H1 (cell line): Measurements from ENCODE around the gene NFIX. TPM values are rescaled to one million over a fixed set of nuclear protein-coding genes. Genes with fewer than 3 reads are reported as not detected.

ENCODE experiments used
- CTCF ChIA-PET: fragments of 300-600 bp; sonication (Branson Sonifier 250); formaldehyde crosslinking; loops from one replicate; lab custom pipeline; 2021; ENCODE audit not compliant: partially characterized antibody; lab: Charles Lee
- POLR2A ChIA-PET: fragments of 300-600 bp; sonication (Branson Sonifier 250); formaldehyde crosslinking; loops from one replicate; lab custom pipeline; 2021; ENCODE audit warnings: inconsistent platforms; ENCODE audit not compliant: partially characterized antibody; lab: Charles Lee
- DNase-seq, 2 experiments: peaks; one replicate each; pipeline versions ENCODE4 v3.0.0 to v3.0.0-alpha.2; 2010 to 2022; ENCODE audit warnings: low spot score in 2 of 2, low read depth in 1 of 2, mixed read lengths in 1 of 2
- FAIRE-seq: peaks from 2 replicates; lab custom pipeline; 2011; peaks lifted over from hg19 to GRCh38; lab: Jason Lieb, UNC
- H2AFZ ChIP-seq: 2 replicates; pipeline ENCODE4 v1.8.1; 2012; ENCODE audit warnings: low read length, inconsistent platforms
- H2AK5ac ChIP-seq: 2 replicates; pipeline ENCODE4 v1.6.1; 2013; ENCODE audit warnings: low read depth, low read length
- H2BK120ac ChIP-seq: replicated peaks from 2 replicates; pipeline ENCODE3; 2013; ENCODE audit warnings: low read depth, low read length, inconsistent platforms
- H2BK12ac ChIP-seq: 2 replicates; pipeline ENCODE4 v1.6.1; 2013; ENCODE audit warnings: low read depth, low read length
- H2BK15ac ChIP-seq: 2 replicates; pipeline ENCODE4 v1.6.1; 2013; ENCODE audit warnings: low read length
- H2BK20ac ChIP-seq: 2 replicates; pipeline ENCODE4 v1.6.1; 2013; ENCODE audit warnings: low read length
- H2BK5ac ChIP-seq: 2 replicates; pipeline ENCODE4 v1.6.1; 2013; ENCODE audit warnings: low read depth, low read length
- H3K14ac ChIP-seq: 2 replicates; pipeline ENCODE4 v1.6.1; 2013; ENCODE audit warnings: inconsistent platforms; ENCODE audit not compliant: insufficient read length
- H3K18ac ChIP-seq: 2 replicates; pipeline ENCODE4 v1.6.1; 2013; ENCODE audit warnings: low read length; ENCODE audit errors: extremely low read depth
- H3K23ac ChIP-seq: 2 replicates; pipeline ENCODE4 v1.6.1; 2013; ENCODE audit warnings: inconsistent platforms; ENCODE audit not compliant: insufficient read length
- H3K23me2 ChIP-seq: 2 replicates; pipeline ENCODE4 v1.6.1; 2013; ENCODE audit warnings: low read depth, low read length
- H3K27ac ChIP-seq: 2 replicates; pipeline ENCODE4 v1.6.1; 2011; ENCODE audit warnings: low read depth, low read length, inconsistent platforms
- H3K27me3 ChIP-seq, 4 experiments: replicated peaks in 1 of 4; 1 replicate in 1 of 4; 2 replicates in 3 of 4; pipeline versions ENCODE4 v1.6.1 to v1.8.1; 2011 to 2013; ENCODE audit warnings: low read length in 3 of 4, mild to moderate bottlenecking in 3 of 4, inconsistent platforms in 2 of 4, mixed read lengths in 2 of 4, moderate library complexity in 1 of 4; ENCODE audit not compliant: control insufficient read depth in 3 of 4, insufficient read depth in 3 of 4; ENCODE audit errors: extremely low read depth in 1 of 4
- H3K36me3 ChIP-seq, 4 experiments: 2 replicates each; pipeline versions ENCODE4 v1.6.1 to v1.8.1; 2011 to 2013; ENCODE audit warnings: mild to moderate bottlenecking in 4 of 4, low read length in 3 of 4, moderate library complexity in 2 of 4, control low read depth in 1 of 4, inconsistent platforms in 1 of 4; ENCODE audit not compliant: insufficient read depth in 4 of 4, control insufficient read depth in 2 of 4
- H3K4ac ChIP-seq: replicated peaks from 2 replicates; pipeline ENCODE3; 2013; ENCODE audit warnings: low read length, low read depth, mixed read lengths, inconsistent platforms; ENCODE audit not compliant: insufficient read length
- H3K4me1 ChIP-seq, 4 experiments: replicated peaks in 1 of 4; 1 replicate in 1 of 4; 2 replicates in 3 of 4; pipeline versions ENCODE4 v1.6.1 to v1.8.1; 2011 to 2013; ENCODE audit warnings: low read length in 3 of 4, inconsistent platforms in 2 of 4, mixed read lengths in 1 of 4; ENCODE audit not compliant: insufficient read depth in 4 of 4, control insufficient read depth in 3 of 4
- H3K4me2 ChIP-seq, 2 experiments: 2 replicates each; pipeline versions ENCODE4 v1.6.1 to v1.8.1; 2011 to 2013; ENCODE audit warnings: low read depth in 2 of 2, low read length in 2 of 2, control low read depth in 1 of 2, inconsistent platforms in 1 of 2, mild to moderate bottlenecking in 1 of 2; ENCODE audit not compliant: insufficient read depth in 1 of 2
- H3K4me3 ChIP-seq, 4 experiments: fragments of 200-600, 300-600 bp in 1 of 4; sonication (generic), shearing (Covaris generic), sonication (Bioruptor Twin) in 1 of 4; 2 replicates each; pipeline versions ENCODE4 v1.5.1 to v1.8.1; 2011 to 2016; ENCODE audit warnings: low read length in 4 of 4, low read depth in 3 of 4, control low read depth in 2 of 4, inconsistent platforms in 2 of 4, mild to moderate bottlenecking in 2 of 4, mixed read lengths in 1 of 4, moderate library complexity in 1 of 4; ENCODE audit not compliant: insufficient read depth in 2 of 4; ENCODE audit errors: extremely low read depth in 1 of 4
- H3K56ac ChIP-seq: replicated peaks from 2 replicates; pipeline ENCODE3; 2013; ENCODE audit warnings: low read depth, mild to moderate bottlenecking, mixed read lengths, low read length, inconsistent platforms; ENCODE audit not compliant: insufficient read length
- H3K79me1 ChIP-seq: 2 replicates; pipeline ENCODE4 v1.6.1; 2013; ENCODE audit warnings: low read depth, low read length, control low read depth
- H3K79me2 ChIP-seq, 2 experiments: 2 replicates each; pipeline versions ENCODE4 v1.6.1 to v1.8.1; 2012 to 2013; ENCODE audit warnings: low read length in 2 of 2, mild to moderate bottlenecking in 2 of 2, inconsistent platforms in 1 of 2; ENCODE audit not compliant: insufficient read depth in 2 of 2, control insufficient read depth in 1 of 2
- H3K9ac ChIP-seq, 4 experiments: replicated peaks in 1 of 4; 1 replicate in 1 of 4; 2 replicates in 3 of 4; pipeline versions ENCODE4 v1.6.1 to v1.8.1; 2011 to 2013; ENCODE audit warnings: low read depth in 3 of 4, low read length in 3 of 4, control low read depth in 2 of 4, mild to moderate bottlenecking in 2 of 4, moderate library complexity in 2 of 4, inconsistent platforms in 1 of 4; ENCODE audit errors: extremely low read depth in 1 of 4
- H3K9me3 ChIP-seq, 2 experiments: 2 replicates each; pipeline versions ENCODE4 v1.6.1 to v1.8.1; 2012 to 2013; ENCODE audit warnings: mild to moderate bottlenecking in 2 of 2, moderate library complexity in 2 of 2, control low read depth in 1 of 2, inconsistent platforms in 1 of 2, low read depth in 1 of 2, low read length in 1 of 2, mixed read lengths in 1 of 2; ENCODE audit not compliant: insufficient read depth in 2 of 2
- H4K20me1 ChIP-seq, 2 experiments: replicated peaks in 1 of 2; 2 replicates each; pipeline versions ENCODE3 to v1.8.1; 2011 to 2013; ENCODE audit warnings: inconsistent platforms in 2 of 2, low read length in 2 of 2, mild to moderate bottlenecking in 1 of 2; ENCODE audit not compliant: insufficient read depth in 2 of 2, control insufficient read depth in 1 of 2
- H4K5ac ChIP-seq: 2 replicates; pipeline ENCODE4 v1.6.1; 2013; ENCODE audit warnings: low read length, low read depth, mixed read lengths, inconsistent platforms; ENCODE audit not compliant: insufficient read length
- H4K8ac ChIP-seq: 2 replicates; pipeline ENCODE4 v1.8.0; 2013; ENCODE audit warnings: mild to moderate bottlenecking, moderate library complexity, low read length, inconsistent platforms; ENCODE audit not compliant: insufficient read depth; ENCODE audit errors: extremely low read depth
- H4K91ac ChIP-seq: replicated peaks from 2 replicates; pipeline ENCODE3; 2013; ENCODE audit warnings: low read length, mixed read lengths, inconsistent platforms; ENCODE audit not compliant: insufficient read length
- CHD2 ChIP-seq: IDR thresholded peaks from 2 replicates; pipeline ENCODE4 v1.6.1; 2012; ENCODE audit warnings: low read length, improper control_type of control experiment
- CTBP2 ChIP-seq: IDR thresholded peaks from 2 replicates; pipeline ENCODE4 v1.7.0; 2011; ENCODE audit warnings: borderline replicate concordance, mild to moderate bottlenecking, moderate library complexity, mixed read lengths, low read length; ENCODE audit not compliant: insufficient read depth, insufficient read length
- EZH2 ChIP-seq: fragments of 200-600 bp; sonication (generic); IDR thresholded peaks from 2 replicates; pipeline ENCODE4 v1.7.1; 2012; ENCODE audit warnings: low read depth, mild to moderate bottlenecking, moderate library complexity, low read length, inconsistent platforms; ENCODE audit not compliant: severe bottlenecking
- GTF2F1 ChIP-seq: IDR thresholded peaks from 2 replicates; pipeline ENCODE4 v1.6.1; 2012; ENCODE audit warnings: low read depth, low read length, improper control_type of control experiment, borderline replicate concordance
- POU5F1 ChIP-seq: IDR thresholded peaks from 2 replicates; pipeline ENCODE4 v1.6.1; 2011; ENCODE audit warnings: low read depth, mild to moderate bottlenecking, low read length, moderate library complexity
- RBBP5 ChIP-seq: IDR thresholded peaks from 2 replicates; pipeline ENCODE4 v1.7.1; 2012; ENCODE audit warnings: low read depth, mild to moderate bottlenecking, inconsistent platforms, low read length, moderate library complexity, borderline replicate concordance
- RFX5 ChIP-seq: IDR thresholded peaks from 2 replicates; pipeline ENCODE4 v1.6.1; 2011; ENCODE audit warnings: low read depth, low read length, improper control_type of control experiment, borderline replicate concordance
- RNF2 ChIP-seq: fragments of 200-900, 300-1000 bp; sonication (generic); IDR thresholded peaks from 2 replicates; pipeline ENCODE4 v1.7.1; 2016; ENCODE audit warnings: borderline replicate concordance, low read depth, mild to moderate bottlenecking, antibody characterized with exemption, low read length; ENCODE audit not compliant: poor library complexity, severe bottlenecking; ENCODE audit errors: missing control alignments
- WGBS, 2 experiments: shearing (Covaris generic) in 1 of 2; methylation state at CpG; one replicate each; pipeline versions ENCODE4 v1.1.6 to v1.1.7; 2013 to 2015; ENCODE audit warnings: low lambda C conversion rate in 2 of 2, mixed read lengths in 2 of 2, inconsistent platforms in 1 of 2, low coverage in 1 of 2, missing lambda C conversion rate in 1 of 2; ENCODE audit not compliant: insufficient replicate concordance in 2 of 2, insufficient coverage in 1 of 2, insufficient read length in 1 of 2; ENCODE audit errors: extremely low coverage in 1 of 2, missing lambda C conversion rate in 1 of 2; 5-methylcytosine and 5-hydroxymethylcytosine counted together
- polyA plus RNA-seq, 7 experiments: library from polyadenylated mRNA; depleted of rRNA in 3 of 7; stranded (reverse) in 5 of 7; unstranded in 2 of 7; fragments of >200 nt in 5 of 7; fragments of 200-250 nt in 2 of 7; gene quantifications; 1 replicate in 5 of 7; 2 replicates in 1 of 7; 4 replicates in 1 of 7; pipeline versions ENCODE4 v1.2.1 to v1.2.3, GENCODE V29; 2011 to 2013; ENCODE audit warnings: missing spikeins in 2 of 7, mixed read lengths in 2 of 7
- total RNA-seq: library from RNA; stranded (reverse); fragmentation: NEBNext Ultra II Directional; extraction: Animal tissue kit (Norgen Biotek cat#: 25700); gene quantifications from 2 replicates; pipeline ENCODE4 v1.2.1, GENCODE V29; 2021

NFIX gene
- total and polyA plus RNA-seq, 2 of the 8 experiments (the other 6 are each of a cell fraction or from before 2014, with no cell fraction given) = 0.03 to 0.20 TPM

- no peak overlapping the region; the same call in 1 of the 2 replicates for H2BK15ac ChIP-seq
- peaks cover 3 to 22% of the 10 kb centered on the region in 2 experiments for H4K20me1 ChIP-seq
- H4K8ac ChIP-seq = no peak overlapping the region; the same call in 1 of the 2 replicates
- no peak overlapping the region for H4K91ac ChIP-seq
- H3K36me3 ChIP-seq = peaks cover 0 to 2% (median 0%) of the 10 kb centered on the region in 4 experiments; a peak in 1 of 8 replicates
- peak overlapping the region in 1 of 2 experiments; percentile 65; a peak in 2 of 4 replicates for H3K4me2 ChIP-seq
- no peak overlapping the region for H3K56ac ChIP-seq
- peak overlapping the region; percentile 94; the same call in 1 of the 2 replicates for H2BK12ac ChIP-seq
- ChIA-PET POLR2A (interaction anchor here (0.8 to 3.1 kb wide), 5 partner anchors 9 to 74 kb away, joined by 3 to 16 read pairs (median 6); no protein-coding TSS in a partner anchor), CTCF (interaction anchor here (1.0 to 15.0 kb wide), 10 partner anchors 8 to 72 kb away, joined by 4 to 760 read pairs (median 8); no protein-coding TSS in a partner anchor)
- no peak overlapping the region for H3K14ac ChIP-seq
- no peak overlapping the region for H2AFZ ChIP-seq
- H3K27me3 ChIP-seq = peaks cover 79 to 98% (median 96%) of the 10 kb centered on the region in 4 experiments
- H3K4me1 ChIP-seq = peaks cover 11 to 40% (median 31%) of the 10 kb centered on the region in 4 experiments
- H3K79me1 ChIP-seq = no peaks in the 10 kb centered on the region
- H3K27ac ChIP-seq = no peak overlapping the region
- H2AK5ac ChIP-seq = no peak overlapping the region
- H3K9ac ChIP-seq = no peak overlapping the region
- H3K4me3 ChIP-seq = peak overlapping the region in 1 of 4 experiments; percentile 46; a peak in 2 of 8 replicates
- H3K79me2 ChIP-seq = no peaks in the 10 kb centered on the region
- H4K5ac ChIP-seq = no peak overlapping the region
- H2BK20ac ChIP-seq = no peak overlapping the region; the same call in 1 of the 2 replicates
- H3K4ac ChIP-seq = no peak overlapping the region
- H3K18ac ChIP-seq = peak overlapping the region; percentile 38
- no peak overlapping the region for H3K23ac ChIP-seq
- H2BK120ac ChIP-seq = no peak overlapping the region
- H3K9me3 ChIP-seq = no peaks in the 10 kb centered on the region
- FAIRE-seq (no peak), DNase-seq (no peak)
- 9% methylated on average over 21 of the region's 22 CpGs; no CpG with 5 or more reads in 1 of the 2 experiments for WGBS, 2 experiments
- H2BK5ac ChIP-seq = no peak overlapping the region
- H3K23me2 ChIP-seq = peaks cover 2% of the 10 kb centered on the region; the same call in 1 of the 2 replicates
- TF ChIP-seq POU5F1 (no peak), CHD2 (no peak), GTF2F1 (no peak), CTBP2 (peak; percentile 67), RNF2 (peak; percentile 94), RBBP5 (no peak), RFX5 (no peak), EZH2 (peak; percentile 71)
Measured at GRCh38 chr19:13022111-13022858, 27.0 kb downstream of the NFIX start.
